Left forelimb (tissue), 1 donor: ENCODE data around the gene FAM169A.
"Not testable (repeated sequence)": the region's sequence is repeated elsewhere in the genome, so short reads cannot be mapped to it uniquely, and the experiment has no call there.

Experiments
- DNase-seq: peaks from one replicate; pipeline ENCODE4 v3.0.0-alpha.2; 2018; ENCODE audit warnings: low spot score

FAM169A gene

DNA sequence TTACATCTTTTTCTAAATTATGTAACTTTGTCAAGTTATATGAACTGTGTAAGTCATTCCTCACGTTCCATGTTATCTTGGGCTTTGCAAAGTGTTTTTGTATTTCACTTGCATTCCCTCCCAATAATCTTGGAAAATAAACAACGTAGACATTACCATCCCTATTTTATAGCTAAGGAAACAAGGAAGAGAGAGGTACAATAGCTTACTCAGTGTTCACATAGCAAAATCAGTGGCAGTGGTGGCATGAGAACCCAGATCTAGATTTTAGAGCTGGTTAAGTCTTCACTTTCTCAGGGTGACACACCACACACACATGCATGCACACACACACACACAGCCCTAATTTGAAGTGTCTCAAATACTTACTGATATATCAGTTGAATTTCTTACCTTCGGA lies 65.0 kb downstream of the FAM169A start:
- DNase-seq = no peak

DNA sequence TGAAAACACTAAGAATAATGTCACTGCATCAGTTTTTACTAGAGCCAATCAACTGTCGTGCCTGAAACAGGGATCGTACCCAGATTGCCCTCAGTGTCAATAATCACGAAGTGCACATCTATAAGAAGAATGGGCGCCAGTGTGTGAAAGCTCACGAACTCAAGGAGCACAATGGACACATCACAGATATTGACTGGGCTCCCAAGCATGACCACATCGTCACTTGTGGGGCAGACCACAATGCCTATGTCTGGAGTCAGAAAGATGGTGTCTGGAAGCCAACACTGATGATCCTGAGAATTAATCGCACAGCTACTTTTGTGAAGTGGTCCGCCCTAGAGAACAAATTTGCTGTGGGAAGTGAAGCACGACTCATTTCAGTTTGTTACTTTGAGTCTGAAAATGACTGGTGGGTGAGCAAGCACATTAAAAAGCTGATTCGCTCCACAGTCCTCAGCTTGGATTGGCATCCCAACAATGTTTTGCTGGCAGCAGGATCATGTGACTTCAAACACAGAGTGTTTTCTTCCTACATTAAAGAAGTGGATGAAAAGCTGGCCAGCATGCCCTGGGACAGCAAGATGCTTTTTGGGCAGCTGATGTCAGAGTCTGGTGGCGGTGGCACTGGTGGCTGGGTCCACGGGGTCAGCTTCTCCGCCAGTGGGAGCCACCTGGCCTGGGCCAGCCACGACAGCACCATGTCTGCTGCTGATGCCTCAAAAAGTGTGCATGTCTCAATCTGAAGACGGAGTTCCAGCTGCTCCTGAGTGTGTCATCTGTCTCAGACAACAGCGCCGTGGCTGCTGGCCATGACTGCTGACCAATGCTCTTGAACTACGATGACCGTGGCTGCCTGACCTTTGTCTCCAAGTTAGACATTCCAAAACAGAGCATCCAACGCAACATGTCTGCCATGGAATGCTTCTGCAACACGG lies 66.9 kb downstream of the FAM169A start:
- no peak for DNase-seq

DNA sequence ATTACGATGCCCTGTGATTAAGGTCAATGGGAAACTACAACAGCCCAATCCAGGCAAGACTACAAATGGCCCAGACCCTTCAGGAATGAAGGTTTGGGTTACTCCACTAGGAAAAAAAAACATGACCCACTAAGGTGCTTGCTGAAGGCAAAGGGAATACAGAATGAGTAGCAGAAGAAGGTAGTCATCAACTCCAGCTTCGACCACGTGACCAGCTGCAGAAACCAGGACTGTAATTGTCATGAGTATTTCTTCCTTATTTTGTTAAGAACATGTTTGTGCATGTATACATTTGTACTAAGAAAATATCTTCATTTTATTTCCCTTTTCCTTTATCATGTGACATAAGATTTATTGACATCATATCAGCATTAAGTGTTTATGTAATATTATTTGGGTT lies 74.5 kb downstream of the FAM169A start:
- not testable (repeated sequence) for DNase-seq

DNA sequence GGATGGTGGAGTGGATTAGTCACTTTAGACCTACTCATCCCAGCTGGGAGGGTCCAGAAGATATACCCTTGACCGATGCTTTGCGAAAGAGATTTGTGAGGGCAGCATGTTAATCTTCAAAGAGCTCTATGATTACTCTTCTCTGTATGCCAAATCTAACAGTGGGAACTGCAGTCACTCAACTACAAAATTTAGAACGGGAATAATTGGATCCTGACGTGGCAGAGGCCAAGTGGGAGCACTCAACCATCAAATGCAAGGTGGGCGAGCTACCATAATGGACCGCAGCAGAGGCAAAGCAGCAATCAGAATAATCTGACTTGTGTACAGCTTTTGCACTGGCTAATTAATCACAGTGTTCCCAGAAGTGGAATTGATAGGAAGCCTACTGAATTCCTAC lies 78.8 kb downstream of the FAM169A start:
- DNase-seq = no peak

DNA sequence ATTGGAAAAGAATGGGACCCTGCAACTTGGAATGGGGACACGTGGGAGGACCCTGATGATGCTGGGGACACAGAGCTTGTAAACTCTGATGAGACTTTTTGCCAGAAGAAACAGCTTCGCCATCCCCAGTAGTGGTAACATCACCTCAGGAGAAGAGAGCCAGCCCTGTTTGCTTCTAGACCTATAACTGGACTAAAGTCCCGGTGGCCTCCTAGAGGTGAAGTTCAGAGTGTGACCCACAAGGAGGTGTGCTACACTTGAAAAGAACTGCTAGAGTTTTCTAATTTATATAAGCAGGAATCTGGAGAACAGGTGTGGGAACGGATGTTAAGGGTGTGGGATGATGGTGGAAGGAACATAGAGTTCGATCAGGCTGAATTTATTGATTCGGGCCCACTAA lies 79.3 kb downstream of the FAM169A start:
- no peak for DNase-seq

DNA sequence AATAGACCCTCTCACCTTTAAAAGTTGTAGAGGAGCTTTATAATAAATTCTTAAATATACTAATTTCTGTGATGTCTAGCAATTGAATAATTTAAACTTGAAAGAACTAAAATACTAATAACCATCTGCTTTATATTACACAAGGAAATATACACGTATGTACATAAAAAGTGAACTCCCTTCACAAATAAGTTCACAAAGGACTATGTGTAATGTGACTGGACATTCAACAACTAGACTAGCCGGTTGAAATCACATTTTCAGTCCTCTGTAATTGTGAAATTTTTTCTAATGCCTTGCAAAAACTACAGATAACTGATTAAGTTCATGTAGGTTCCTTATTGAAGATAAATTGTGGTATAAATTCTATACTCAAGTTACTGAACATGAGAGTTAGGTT lies 87.6 kb downstream of the FAM169A start:
- DNase-seq = no peak

DNA sequence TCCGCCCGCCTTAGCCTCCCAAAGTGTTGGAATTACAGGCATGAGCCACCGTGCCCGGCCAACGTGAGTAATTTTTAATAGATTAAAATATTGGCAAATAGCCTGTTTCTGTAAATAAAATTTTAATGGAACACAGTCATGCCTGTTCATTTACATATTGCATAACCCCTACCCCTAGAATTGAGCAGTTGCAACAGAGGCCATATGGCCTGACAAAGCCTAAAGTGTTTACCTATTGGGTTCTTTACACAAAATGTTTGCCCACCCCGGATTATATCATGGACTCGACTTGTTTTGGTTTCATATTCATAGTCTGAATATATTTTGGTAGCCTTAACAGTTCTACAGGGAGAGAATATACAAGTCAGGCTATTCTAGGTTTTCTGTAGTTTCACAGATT lies 93.8 kb downstream of the FAM169A start:
- DNase-seq = no peak

DNA sequence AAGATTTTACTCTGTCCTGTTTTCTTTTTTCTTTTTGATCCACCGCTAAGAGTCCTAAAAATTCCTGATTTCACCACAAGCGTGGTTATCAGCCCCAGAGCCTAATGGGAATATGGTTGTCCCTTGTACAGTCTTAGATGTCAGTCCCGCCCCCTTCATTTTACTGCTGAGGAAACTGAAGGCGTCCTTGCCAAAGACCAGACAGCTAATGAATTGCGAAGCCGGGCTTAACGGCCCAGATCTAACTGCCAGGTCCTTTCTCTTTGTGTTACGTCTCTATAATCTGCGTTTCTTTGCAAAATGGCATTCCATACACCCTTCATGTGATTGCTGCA lies 98.6 kb downstream of the FAM169A start:
- DNase-seq = no peak

DNA sequence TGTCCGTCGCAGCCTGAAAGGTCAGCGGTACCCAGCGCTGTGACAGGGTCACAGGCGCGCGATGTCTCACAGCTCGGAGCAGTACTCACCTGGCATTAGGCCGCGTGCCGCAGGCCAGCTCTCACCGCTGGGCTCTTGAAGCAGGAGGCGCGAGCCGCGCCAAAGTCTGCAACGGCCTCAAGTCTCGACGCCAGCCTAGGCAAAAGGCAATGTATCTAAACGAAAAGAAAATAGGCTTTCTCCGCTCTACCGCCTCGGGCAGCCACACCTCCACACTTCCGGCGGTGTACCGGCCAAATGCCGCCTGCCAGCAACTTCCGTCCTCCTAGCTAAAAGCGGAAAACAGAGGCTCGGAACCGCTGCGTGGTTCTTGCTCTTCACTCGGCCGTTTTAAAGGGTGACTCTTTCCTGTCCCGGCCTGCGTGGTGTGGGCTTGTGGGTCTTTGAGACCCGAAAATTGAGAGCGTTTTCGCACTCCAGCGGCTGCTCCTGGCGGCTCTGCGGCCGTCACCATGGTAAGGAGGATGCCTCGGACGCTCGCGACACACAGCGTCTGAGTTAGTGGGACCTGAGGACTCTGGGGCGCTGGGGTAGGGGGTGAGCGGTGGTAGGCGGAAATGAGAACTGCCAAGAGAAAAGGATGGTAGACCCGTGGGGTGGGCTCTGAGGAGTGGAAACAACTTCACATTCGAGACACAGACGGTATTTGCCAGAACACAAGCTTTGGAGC lies 99.2 kb downstream of the FAM169A start, which contains the start of the genes GFM2 and NSA2:
TSS of gene GFM2 (minus strand) at position 269 of the 730 bp plus-strand sequence. CDS start 3,375 bp downstream, outside the sequence.
TSS of gene NSA2 (plus strand) at position 401 of the 730 bp plus-strand sequence. CDS start at position 513, 112 bp downstream.
- peak; percentile 96 for DNase-seq

DNA sequence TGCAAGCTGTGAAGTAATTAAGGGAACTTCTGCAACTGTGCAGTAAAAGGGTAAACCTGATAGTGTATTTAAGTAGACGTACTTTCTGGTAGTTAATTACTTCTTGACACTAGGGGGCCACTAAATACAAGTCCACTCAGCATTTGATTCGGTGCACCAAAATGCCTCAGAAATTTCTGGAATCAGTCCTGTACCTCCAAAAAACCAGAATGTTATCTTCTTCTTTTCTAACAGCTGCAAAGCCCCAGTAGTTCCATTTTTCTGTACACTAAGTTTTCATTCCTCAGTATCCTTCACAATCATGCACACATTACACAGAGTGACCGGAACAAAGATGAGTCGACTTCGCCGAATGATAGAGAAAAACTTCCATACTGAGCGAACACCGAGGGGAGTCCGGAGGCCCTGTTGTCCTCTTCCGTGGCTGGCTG lies 99.8 kb downstream of the FAM169A start:
- no peak for DNase-seq

DNA sequence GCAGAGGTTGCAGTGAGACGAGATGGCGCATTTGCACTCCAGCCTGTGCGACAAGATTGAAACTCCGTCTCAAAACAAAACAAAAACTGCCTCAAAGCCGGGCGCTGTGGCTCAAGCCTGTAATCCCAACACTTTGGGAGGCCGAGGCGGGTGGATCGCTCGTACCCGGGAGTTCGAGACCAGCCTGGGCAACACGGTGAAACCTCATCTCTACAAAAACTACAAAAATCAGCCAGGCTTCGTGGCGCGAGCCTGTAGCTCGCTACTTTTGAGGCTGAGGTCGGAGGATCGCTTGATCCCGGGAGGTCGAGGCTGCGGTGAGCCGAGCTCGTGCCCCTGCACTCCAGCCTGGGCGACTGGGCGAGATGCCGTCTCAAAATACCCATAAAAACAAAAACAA lies 100.3 kb downstream of the FAM169A start:
- no peak for DNase-seq

DNA sequence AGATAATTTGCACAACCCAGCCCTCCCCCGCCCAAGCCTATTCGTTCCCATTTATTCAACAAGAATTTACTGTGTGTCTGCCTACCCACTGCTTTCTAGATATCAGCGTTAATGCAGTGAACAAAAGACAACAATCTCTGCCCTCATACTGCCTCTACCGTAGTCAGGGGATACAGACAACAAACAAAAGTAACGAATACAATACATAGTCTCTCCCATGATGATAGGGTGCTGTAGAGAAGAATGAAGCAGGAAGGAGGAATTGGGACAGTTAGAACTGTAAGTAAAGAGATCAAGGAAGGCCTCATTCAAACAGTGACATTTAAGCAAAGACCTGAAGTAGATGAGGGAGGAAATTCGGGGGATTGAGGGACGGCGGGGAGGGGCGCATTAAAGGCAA lies 101.0 kb downstream of the FAM169A start:
- DNase-seq = no peak

DNA sequence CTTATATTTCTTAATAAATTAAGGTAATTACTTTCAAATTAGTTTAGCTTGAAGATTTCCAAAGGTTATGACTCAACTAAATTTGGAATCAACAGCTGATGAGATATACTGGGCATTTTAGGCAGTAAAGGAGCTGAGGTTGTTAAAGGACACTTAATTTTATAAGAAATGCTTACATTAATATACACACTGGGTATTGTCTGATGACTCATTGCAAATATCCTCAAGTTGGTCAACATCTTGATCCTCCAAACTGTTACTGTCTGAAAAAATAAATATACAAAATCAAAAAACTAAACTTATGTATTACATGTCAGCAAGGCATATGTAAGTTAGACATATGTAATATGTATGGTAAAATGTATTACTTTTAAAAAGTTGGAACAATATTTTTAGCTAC lies 102.7 kb downstream of the FAM169A start:
- DNase-seq = no peak

DNA sequence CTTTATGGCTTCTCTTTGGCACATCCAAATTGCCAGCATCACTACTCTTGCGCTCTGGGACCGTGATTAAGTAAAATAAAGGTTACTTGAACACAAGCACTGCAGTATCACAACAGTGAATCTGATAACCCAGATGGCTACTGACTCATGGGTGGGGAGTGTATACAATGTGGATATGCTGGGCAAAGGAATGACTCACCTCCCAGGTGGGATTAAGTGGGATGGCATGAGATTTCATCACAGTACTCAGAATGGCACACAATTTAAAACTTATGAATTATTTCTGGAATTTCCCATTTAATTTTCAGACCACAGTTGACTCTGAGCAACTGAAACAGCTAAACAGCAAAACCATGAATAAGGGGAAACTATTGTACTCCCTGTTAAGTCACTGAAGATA lies 103.6 kb downstream of the FAM169A start:
- no peak for DNase-seq

DNA sequence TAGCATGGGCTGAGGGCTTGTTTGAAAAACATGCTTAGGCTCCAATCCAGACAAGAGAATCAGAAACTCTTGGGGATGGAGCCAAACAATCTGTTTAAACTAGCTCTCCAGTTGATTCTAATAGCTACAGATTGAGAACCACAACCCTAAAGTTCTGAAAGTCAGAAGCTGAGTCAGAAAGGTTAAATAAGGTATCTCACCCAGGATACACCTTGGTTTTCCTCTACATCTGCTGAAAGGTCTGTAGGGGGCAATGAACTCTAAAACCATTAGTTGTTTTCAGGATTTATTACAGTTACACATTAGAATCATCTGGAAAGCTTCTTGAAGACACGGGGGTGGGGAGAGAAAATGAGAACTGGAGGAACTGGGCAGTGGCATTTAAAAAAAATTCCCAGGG lies 104.9 kb downstream of the FAM169A start:
- no peak for DNase-seq

DNA sequence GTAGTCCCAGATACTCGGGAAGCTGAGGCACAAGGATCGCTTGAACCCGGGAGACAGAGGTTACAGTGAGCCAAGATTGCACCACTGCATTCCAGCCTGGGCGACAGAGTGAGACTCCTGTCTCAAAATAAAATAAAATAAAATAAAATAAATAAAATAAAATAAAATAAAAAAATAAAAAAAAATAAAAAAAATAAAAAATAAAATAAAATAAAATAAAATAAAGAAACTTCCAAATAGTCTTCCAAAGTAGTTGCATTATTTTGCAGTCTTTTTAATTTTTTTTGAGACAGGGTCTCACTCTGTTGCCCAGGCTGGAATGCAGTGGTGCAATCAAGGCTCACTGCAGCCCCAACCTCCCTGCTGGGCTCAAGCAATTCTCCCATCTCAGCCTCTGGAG lies 117.4 kb downstream of the FAM169A start:
- DNase-seq = not testable (repeated sequence)

DNA sequence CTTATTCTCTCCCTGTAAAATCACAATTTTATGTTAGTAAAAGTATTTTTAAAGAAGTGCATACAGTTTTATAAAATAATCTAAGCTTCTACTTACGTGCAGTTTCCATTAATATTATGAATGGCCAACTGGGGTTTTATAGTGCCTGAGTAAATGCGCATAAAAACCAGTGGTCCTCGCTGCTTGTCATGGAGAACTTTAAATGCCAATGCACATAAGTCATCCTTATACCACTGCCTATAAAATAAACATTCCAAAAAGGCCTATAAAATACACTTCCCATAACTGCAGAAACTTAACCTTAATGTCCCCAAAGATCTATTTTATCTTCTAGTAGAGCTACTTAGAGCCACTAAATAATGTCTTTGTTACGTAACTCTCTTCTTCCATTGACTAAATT lies 127.8 kb downstream of the FAM169A start:
- DNase-seq = no peak

DNA sequence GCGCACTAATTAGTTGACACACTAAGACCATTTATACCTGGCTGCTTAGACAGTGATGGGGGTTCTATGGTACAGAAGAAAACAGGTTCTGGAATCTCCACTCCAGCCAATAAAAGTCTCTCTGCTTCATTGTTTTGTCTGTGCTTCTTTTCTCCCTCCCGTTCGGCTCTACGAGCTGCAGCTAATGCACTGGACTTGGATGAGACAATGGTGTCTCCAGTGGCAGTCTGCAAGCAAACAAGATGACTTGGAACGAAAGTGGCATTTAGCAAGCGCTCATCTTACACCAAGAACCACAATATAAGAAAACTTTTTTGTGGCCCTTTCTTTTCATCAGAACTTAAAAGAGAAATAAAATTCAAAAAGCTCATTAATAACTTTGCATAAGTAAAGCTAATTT lies 129.4 kb downstream of the FAM169A start:
- DNase-seq = no peak
